ENCODE data around the gene LRP1-AS.

DNA sequence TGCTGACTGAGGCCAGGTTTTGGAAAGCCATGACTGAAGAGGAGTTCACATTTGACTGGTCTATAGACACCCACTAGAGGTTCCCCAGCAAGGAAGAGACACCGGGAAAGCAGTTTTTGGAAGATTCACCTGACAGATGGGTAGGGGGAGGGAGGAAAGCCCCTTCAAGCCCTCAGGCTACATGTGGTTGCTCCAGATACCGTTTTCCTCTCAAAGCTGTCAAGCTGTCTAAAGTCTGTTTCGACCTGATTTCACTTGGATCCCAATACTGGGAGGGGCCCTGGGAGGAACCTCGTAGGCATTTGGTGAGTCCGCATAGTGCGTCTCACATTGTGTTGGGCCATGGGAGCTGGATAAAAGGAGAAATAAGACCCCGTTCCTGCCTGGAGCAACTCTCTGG is 20.9 kb downstream of the LRP1-AS start:
- TF ChIP-seq, protein P1, sequence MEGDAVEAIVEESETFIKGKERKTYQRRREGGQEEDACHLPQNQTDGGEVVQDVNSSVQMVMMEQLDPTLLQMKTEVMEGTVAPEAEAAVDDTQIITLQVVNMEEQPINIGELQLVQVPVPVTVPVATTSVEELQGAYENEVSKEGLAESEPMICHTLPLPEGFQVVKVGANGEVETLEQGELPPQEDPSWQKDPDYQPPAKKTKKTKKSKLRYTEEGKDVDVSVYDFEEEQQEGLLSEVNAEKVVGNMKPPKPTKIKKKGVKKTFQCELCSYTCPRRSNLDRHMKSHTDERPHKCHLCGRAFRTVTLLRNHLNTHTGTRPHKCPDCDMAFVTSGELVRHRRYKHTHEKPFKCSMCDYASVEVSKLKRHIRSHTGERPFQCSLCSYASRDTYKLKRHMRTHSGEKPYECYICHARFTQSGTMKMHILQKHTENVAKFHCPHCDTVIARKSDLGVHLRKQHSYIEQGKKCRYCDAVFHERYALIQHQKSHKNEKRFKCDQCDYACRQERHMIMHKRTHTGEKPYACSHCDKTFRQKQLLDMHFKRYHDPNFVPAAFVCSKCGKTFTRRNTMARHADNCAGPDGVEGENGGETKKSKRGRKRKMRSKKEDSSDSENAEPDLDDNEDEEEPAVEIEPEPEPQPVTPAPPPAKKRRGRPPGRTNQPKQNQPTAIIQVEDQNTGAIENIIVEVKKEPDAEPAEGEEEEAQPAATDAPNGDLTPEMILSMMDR (IDR thresholded peaks at IDR 0.05) = no peak
- no peak for TF ChIP-seq POLR2AphosphoS5 (IDR thresholded peaks at IDR 0.05)
- no peak for TF ChIP-seq POLR2A (IDR thresholded peaks at IDR 0.05)

Data from stomach (tissue), 4 donors.